MM.1S (cell line): ENCODE results near the gene ELAVL4.

Experiments used
- EZH2 ChIP-seq: fragments of 300-600 bp; sonication (generic); optimal IDR thresholded peaks from 2 replicates; pipeline ENCODE3; 2017; ENCODE audit warnings: low read depth, mild to moderate bottlenecking, antibody characterized with exemption, low read length, mixed read lengths
- EZH2phosphoT487 ChIP-seq: fragments of 300-600 bp; sonication (generic); IDR thresholded peaks from 2 replicates; pipeline ENCODE4 v1.6.1; 2018; ENCODE audit warnings: antibody characterized with exemption, low read length
- TF ChIP-seq, protein P1 (sequence below): fragments of 300-600 bp; sonication (generic); IDR thresholded peaks from 2 replicates; pipeline ENCODE4 v1.5.1; 2016; ENCODE audit warnings: antibody characterized with exemption, low read length, mixed read lengths

DNA sequence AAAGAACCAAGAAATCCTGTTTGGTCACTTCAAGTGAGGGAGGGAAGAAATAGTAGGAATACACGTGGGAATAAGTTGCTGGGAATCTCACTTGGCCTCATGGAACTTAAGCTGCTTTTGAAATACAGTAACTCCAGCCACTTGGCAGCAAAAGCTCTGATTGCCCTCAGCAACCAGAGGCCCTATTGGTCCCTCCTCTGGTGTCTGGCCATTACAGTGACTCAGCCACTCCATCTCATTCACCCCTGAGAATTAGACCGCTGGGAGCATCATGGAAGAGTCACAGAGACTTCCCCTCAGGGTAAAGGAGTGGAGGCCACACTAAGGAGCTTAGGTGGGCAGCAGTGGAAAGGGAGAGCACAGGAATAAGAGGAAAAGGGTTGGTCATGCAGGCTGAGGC, 99.6 kb downstream of the ELAVL4 start:
- TF ChIP-seq, protein P1, sequence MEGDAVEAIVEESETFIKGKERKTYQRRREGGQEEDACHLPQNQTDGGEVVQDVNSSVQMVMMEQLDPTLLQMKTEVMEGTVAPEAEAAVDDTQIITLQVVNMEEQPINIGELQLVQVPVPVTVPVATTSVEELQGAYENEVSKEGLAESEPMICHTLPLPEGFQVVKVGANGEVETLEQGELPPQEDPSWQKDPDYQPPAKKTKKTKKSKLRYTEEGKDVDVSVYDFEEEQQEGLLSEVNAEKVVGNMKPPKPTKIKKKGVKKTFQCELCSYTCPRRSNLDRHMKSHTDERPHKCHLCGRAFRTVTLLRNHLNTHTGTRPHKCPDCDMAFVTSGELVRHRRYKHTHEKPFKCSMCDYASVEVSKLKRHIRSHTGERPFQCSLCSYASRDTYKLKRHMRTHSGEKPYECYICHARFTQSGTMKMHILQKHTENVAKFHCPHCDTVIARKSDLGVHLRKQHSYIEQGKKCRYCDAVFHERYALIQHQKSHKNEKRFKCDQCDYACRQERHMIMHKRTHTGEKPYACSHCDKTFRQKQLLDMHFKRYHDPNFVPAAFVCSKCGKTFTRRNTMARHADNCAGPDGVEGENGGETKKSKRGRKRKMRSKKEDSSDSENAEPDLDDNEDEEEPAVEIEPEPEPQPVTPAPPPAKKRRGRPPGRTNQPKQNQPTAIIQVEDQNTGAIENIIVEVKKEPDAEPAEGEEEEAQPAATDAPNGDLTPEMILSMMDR: no peak
- TF ChIP-seq EZH2phosphoT487 (no peak), EZH2 (no peak)
